Medulla oblongata (tissue), 1 donor: ENCODE results near the gene PYURF.

ENCODE experiments used
- DNase-seq: peaks from one replicate; pipeline ENCODE4 v3.0.0-alpha.2; 2015; ENCODE audit errors: extremely low spot score

Gene PYURF

GRCh38 chr4:88523325-88524129 is at the start of gene PYURF:
Gene PYURF, minus strand, starts transcription at chr4:88523776. Its CDS starts 76 bp downstream, at chr4:88523700.
- DNase-seq = peak; percentile 96

GRCh38 chr4:88570001-88570400 is 46.4 kb upstream of the PYURF start:
- no peak for DNase-seq

- DNase-seq = no peak
These were observed 44.0 kb upstream of the PYURF start for GRCh38 chr4:88567591-88567990.

- DNase-seq = no peak
These were observed 26.2 kb upstream of the PYURF start for GRCh38 chr4:88549815-88550214.

GRCh38 chr4:88539322-88540068 is 15.9 kb upstream of the PYURF start:
- DNase-seq = peak; percentile 49

GRCh38 chr4:88537709-88538108 is 14.1 kb upstream of the PYURF start:
- DNase-seq = no peak

GRCh38 chr4:88535090-88535755 is 11.6 kb upstream of the PYURF start:
- DNase-seq = no peak

GRCh38 chr4:88533937-88534750 is 10.6 kb upstream of the PYURF start:
- DNase-seq = no peak

- no peak for DNase-seq
These were observed 9.7 kb upstream of the PYURF start for GRCh38 chr4:88533088-88533790.

GRCh38 chr4:88531549-88531948 is 8.0 kb upstream of the PYURF start:
- no peak for DNase-seq

- no peak for DNase-seq
These were observed 5.3 kb upstream of the PYURF start for GRCh38 chr4:88528861-88529260.

- DNase-seq = no peak
These were observed 4.2 kb upstream of the PYURF start for GRCh38 chr4:88527787-88528186.

- DNase-seq = peak; percentile 50
These were observed 2.7 kb upstream of the PYURF start for GRCh38 chr4:88526221-88526815.

- DNase-seq = peak; percentile 27
These were observed 595 bp upstream of the PYURF start for GRCh38 chr4:88524171-88524570.

GRCh38 chr4:88522702-88523324 is 763 bp downstream of the PYURF start:
- DNase-seq = peak; percentile 35

GRCh38 chr4:88518911-88519310 is 4.7 kb downstream of the PYURF start:
- no peak for DNase-seq

GRCh38 chr4:88517825-88518224 is 5.8 kb downstream of the PYURF start:
- no peak for DNase-seq

GRCh38 chr4:88516746-88517145 is 6.8 kb downstream of the PYURF start:
- no peak for DNase-seq

- DNase-seq = no peak
These were observed 8.7 kb downstream of the PYURF start for GRCh38 chr4:88514557-88515511.
